ENCODE results near the gene ZNF33B. TPM values are rescaled to one million over a fixed set of nuclear protein-coding genes. Genes with fewer than 3 reads are reported as not detected.
A peak's percentile ranks its signal among the peaks of the same experiment; 100 is the strongest.

Gene ZNF33B
- total RNA-seq, 1 experiment from 2014 or later = 39.6 TPM

DNA sequence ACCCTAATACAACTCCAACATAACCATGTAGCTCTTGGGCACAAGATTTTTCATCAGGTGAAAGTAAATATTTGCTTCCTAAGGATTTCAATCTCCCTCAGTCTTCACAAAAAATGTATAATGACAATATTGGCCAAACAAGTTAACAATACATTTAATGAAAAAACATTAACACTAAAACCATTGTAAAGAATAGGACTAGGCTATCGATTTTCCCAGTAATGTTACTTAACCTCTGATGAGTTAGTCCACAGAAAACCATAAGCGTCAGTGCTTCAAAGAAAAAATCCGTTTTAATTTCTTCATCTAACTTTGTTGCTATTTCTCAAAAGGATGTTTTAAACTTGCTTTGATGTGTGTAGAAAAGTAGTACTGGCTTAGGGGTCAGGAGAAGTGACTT is 1.2 kb downstream of the ZNF33B start:
- H3K14ac ChIP-seq (ENCODE audit: insufficient read depth, low read length) = no peak overlapping the region
- H2BK12ac ChIP-seq (ENCODE audit: insufficient read length, low read depth, low read length) = no peak overlapping the region
- no peak overlapping the region for H3K23ac ChIP-seq (ENCODE audit: insufficient read length, low read depth, low read length)
- no peak overlapping the region for H2BK120ac ChIP-seq (ENCODE audit: low read depth, low read length, poor library complexity, severe bottlenecking)
- H3K23me2 ChIP-seq (ENCODE audit: insufficient read length, low read depth, low read length, poor library complexity, severe bottlenecking) = peaks cover 5% of the 10 kb centered on the region
- no peak overlapping the region for H3K18ac ChIP-seq (ENCODE audit: insufficient read length, low read depth, low read length)
- peak overlapping the region; percentile 70 for H3K4me2 ChIP-seq (ENCODE audit: insufficient read depth, insufficient read length, low read length)
- H2AK5ac ChIP-seq (ENCODE audit: insufficient read length, low read length) = no peak overlapping the region
- no peak overlapping the region for H4K8ac ChIP-seq (replicated peaks; ENCODE audit: insufficient read length, low read depth, low read length)
- no peaks in the 10 kb centered on the region for H4K20me1 ChIP-seq (ENCODE audit: control insufficient read depth, insufficient read depth, insufficient read length)
- Mint-ChIP-seq H3K27ac (no peak overlapping the region), H3K9me3 (no peaks in the 10 kb centered on the region; a peak in 1 of 5 replicates), H3K27me3 (ENCODE audit: low read depth) (no peaks in the 10 kb centered on the region), H3K4me3 (peak overlapping the region; percentile 79 to 87), H3K4me1 (peaks cover 10 to 15% of the 10 kb centered on the region in 2 experiments), H3K36me3 (ENCODE audit: insufficient read depth in 1 of 3, low read depth in 3 of 3) (peaks cover 14 to 33% (median 24%) of the 10 kb centered on the region in 3 experiments; a peak in 6 of 7 replicates)
- no peak overlapping the region for H4K5ac ChIP-seq (ENCODE audit: insufficient read length, low read depth, low read length)
- no peaks in the 10 kb centered on the region; the same call in 1 of the 2 replicates for H3K79me2 ChIP-seq (ENCODE audit: insufficient read depth, low read length)
- H2BK20ac ChIP-seq (ENCODE audit: low read depth, low read length, poor library complexity, severe bottlenecking) = no peak overlapping the region
- no peak overlapping the region for H2BK15ac ChIP-seq (ENCODE audit: low read depth, low read length)
- H4K91ac ChIP-seq (ENCODE audit: insufficient read length, low read depth, low read length) = no peak overlapping the region
- H3K9ac ChIP-seq (ENCODE audit: extremely low read depth, insufficient read length, low read length) = peak overlapping the region; percentile 94
- H3K56ac ChIP-seq (ENCODE audit: insufficient read length, low read depth, low read length) = no peak overlapping the region
- no peaks in the 10 kb centered on the region for H3K9me3 ChIP-seq (ENCODE audit: control insufficient read depth, low read depth, low read length)
- TF ChIP-seq, protein P1, sequence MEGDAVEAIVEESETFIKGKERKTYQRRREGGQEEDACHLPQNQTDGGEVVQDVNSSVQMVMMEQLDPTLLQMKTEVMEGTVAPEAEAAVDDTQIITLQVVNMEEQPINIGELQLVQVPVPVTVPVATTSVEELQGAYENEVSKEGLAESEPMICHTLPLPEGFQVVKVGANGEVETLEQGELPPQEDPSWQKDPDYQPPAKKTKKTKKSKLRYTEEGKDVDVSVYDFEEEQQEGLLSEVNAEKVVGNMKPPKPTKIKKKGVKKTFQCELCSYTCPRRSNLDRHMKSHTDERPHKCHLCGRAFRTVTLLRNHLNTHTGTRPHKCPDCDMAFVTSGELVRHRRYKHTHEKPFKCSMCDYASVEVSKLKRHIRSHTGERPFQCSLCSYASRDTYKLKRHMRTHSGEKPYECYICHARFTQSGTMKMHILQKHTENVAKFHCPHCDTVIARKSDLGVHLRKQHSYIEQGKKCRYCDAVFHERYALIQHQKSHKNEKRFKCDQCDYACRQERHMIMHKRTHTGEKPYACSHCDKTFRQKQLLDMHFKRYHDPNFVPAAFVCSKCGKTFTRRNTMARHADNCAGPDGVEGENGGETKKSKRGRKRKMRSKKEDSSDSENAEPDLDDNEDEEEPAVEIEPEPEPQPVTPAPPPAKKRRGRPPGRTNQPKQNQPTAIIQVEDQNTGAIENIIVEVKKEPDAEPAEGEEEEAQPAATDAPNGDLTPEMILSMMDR (conservative IDR thresholded peaks at IDR 0.05) = no peak
- no peaks in the 10 kb centered on the region for H3K79me1 ChIP-seq (ENCODE audit: insufficient read depth, low read depth, low read length, poor library complexity, severe bottlenecking)
- no peak for DNase-seq
- no peaks in the 10 kb centered on the region for H3K4me1 ChIP-seq (ENCODE audit: insufficient read depth, low read length)
- H3K27ac ChIP-seq (ENCODE audit: insufficient read length, low read depth, low read length) = no peak overlapping the region
- H2AFZ ChIP-seq (ENCODE audit: low read length) = no peak overlapping the region
- no peaks in the 10 kb centered on the region for H3K27me3 ChIP-seq (ENCODE audit: insufficient read depth, low read length)
- no peak overlapping the region for H3T11ph ChIP-seq (ENCODE audit: low read length)
- H3K4ac ChIP-seq (ENCODE audit: low read depth, low read length) = no peak overlapping the region
- no peak overlapping the region for H2BK5ac ChIP-seq (ENCODE audit: insufficient read length, low read length)
- WGBS (ENCODE audit: extremely low coverage, insufficient read length, low lambda C conversion rate) = no CpG with 5 or more reads among the region's 3 CpGs

Measured in H9 (cell line).